WTC11 (cell line): Measurements from ENCODE around the gene LCA5. TPM values are rescaled to one million over a fixed set of nuclear protein-coding genes. Genes with fewer than 3 reads are reported as not detected.

Experiments used
- ATAC-seq: fragments of 200-7000 bp; cut with Tn5 transposase; 2 replicates; pipeline ENCODE4 v1.10.0; 2021; ENCODE audit warnings: mild to moderate bottlenecking, moderate library complexity
- CTCF ChIA-PET: fragments of 300-600 bp; sonication (Branson Sonifier 250); formaldehyde crosslinking; loops from one replicate; lab custom pipeline; 2021; ENCODE audit warnings: antibody characterized with exemption; lab: Charles Lee
- POLR2A ChIA-PET: fragments of 350-600 bp; sonication (Branson Sonifier 250); formaldehyde crosslinking; loops from one replicate; lab custom pipeline; 2021; ENCODE audit warnings: antibody characterized with exemption; lab: Charles Lee
- DNase-seq: peaks from one replicate; pipeline ENCODE4 v3.0.0; 2021; ENCODE audit warnings: low spot score
- H3K27ac Mint-ChIP-seq: 2 replicates; pipeline ENCODE4 v1.8.0; 2021; ENCODE audit warnings: mixed read lengths
- H3K27me3 Mint-ChIP-seq: 2 replicates; pipeline ENCODE4 v1.8.0; 2021; ENCODE audit warnings: low read depth, mild to moderate bottlenecking, moderate library complexity, mixed read lengths
- H3K36me3 Mint-ChIP-seq: 2 replicates; pipeline ENCODE4 v1.8.0; 2021; ENCODE audit warnings: mixed read lengths
- H3K4me1 Mint-ChIP-seq: 2 replicates; pipeline ENCODE4 v1.8.0; 2022; ENCODE audit warnings: mixed read lengths
- H3K4me3 Mint-ChIP-seq: 2 replicates; pipeline ENCODE4 v1.8.0; 2021; ENCODE audit warnings: mild to moderate bottlenecking, moderate library complexity, mixed read lengths
- H3K9me3 Mint-ChIP-seq: 2 replicates; pipeline ENCODE4 v1.8.0; 2021; ENCODE audit warnings: mixed read lengths
- AR ChIP-seq: fragments of 250-450 bp; sonication (Bioruptor Pico); IDR thresholded peaks from 2 replicates; pipeline ENCODE4 v1.9.0; 2021; ENCODE audit warnings: mild to moderate bottlenecking
- ATF6 ChIP-seq: sonication (generic); formaldehyde crosslinking; IDR thresholded peaks from 2 replicates; pipeline ENCODE4 v1.8.1; 2023; ENCODE audit warnings: mild to moderate bottlenecking, missing genetic modification reagents
- CREB1 ChIP-seq: sonication (generic); formaldehyde crosslinking; IDR thresholded peaks from 2 replicates; pipeline ENCODE4 v1.8.0; 2023; ENCODE audit warnings: mild to moderate bottlenecking, missing genetic modification reagents
- E2F4 ChIP-seq: sonication (generic); formaldehyde crosslinking; IDR thresholded peaks from 2 replicates; pipeline ENCODE4 v1.8.1; 2022; ENCODE audit warnings: low read depth, mild to moderate bottlenecking, moderate library complexity, missing genetic modification reagents, borderline replicate concordance
- FOXJ3 ChIP-seq: sonication (generic); formaldehyde crosslinking; IDR thresholded peaks from 2 replicates; pipeline ENCODE4 v1.9.0; 2021; ENCODE audit warnings: missing genetic modification reagents, mild to moderate bottlenecking, borderline replicate concordance
- GABPB1 ChIP-seq: sonication (generic); formaldehyde crosslinking; IDR thresholded peaks from 2 replicates; pipeline ENCODE4 v1.8.1; 2023; ENCODE audit warnings: mild to moderate bottlenecking, missing genetic modification reagents
- HMGXB4 ChIP-seq: sonication (generic); formaldehyde crosslinking; IDR thresholded peaks from 2 replicates; pipeline ENCODE4 v1.8.1; 2023; ENCODE audit warnings: mild to moderate bottlenecking, moderate library complexity, missing genetic modification reagents
- JAZF1 ChIP-seq: fragments of 250-450 bp; sonication (Bioruptor Pico); IDR thresholded peaks from 2 replicates; pipeline ENCODE4 v1.9.0; 2021; ENCODE audit warnings: moderate library complexity, mild to moderate bottlenecking, inconsistent platforms
- MYBL2 ChIP-seq: sonication (generic); formaldehyde crosslinking; IDR thresholded peaks from 2 replicates; pipeline ENCODE4 v1.8.1; 2023; ENCODE audit warnings: mild to moderate bottlenecking, moderate library complexity, missing genetic modification reagents
- OVOL2 ChIP-seq: fragments of 250-450 bp; sonication (Bioruptor Pico); IDR thresholded peaks from 2 replicates; pipeline ENCODE4 v1.9.0; 2021; ENCODE audit warnings: mild to moderate bottlenecking, borderline replicate concordance
- RORB ChIP-seq: fragments of 250-450 bp; sonication (Bioruptor Pico); IDR thresholded peaks from 2 replicates; pipeline ENCODE4 v1.9.0; 2021; ENCODE audit warnings: mild to moderate bottlenecking
- SMAD3 ChIP-seq: sonication (generic); formaldehyde crosslinking; IDR thresholded peaks from 2 replicates; pipeline ENCODE4 v1.8.0; 2022; ENCODE audit warnings: missing genetic modification reagents, mild to moderate bottlenecking, borderline replicate concordance
- SOX15 ChIP-seq: fragments of 250-450 bp; sonication (Bioruptor Pico); IDR thresholded peaks from 2 replicates; pipeline ENCODE4 v1.9.0; 2021; ENCODE audit warnings: mild to moderate bottlenecking
- TEAD4 ChIP-seq: sonication (generic); formaldehyde crosslinking; IDR thresholded peaks from 2 replicates; pipeline ENCODE4 v1.8.0; 2022; ENCODE audit warnings: mild to moderate bottlenecking, missing genetic modification reagents
- USF1 ChIP-seq: sonication (generic); formaldehyde crosslinking; IDR thresholded peaks from 2 replicates; pipeline ENCODE4 v1.8.0; 2022; ENCODE audit warnings: mild to moderate bottlenecking, missing genetic modification reagents
- ZNF232 ChIP-seq: sonication (generic); formaldehyde crosslinking; IDR thresholded peaks from 2 replicates; pipeline ENCODE4 v1.8.0; 2022; ENCODE audit warnings: mild to moderate bottlenecking, missing genetic modification reagents
- ZNF281 ChIP-seq: sonication (generic); formaldehyde crosslinking; IDR thresholded peaks from 2 replicates; pipeline ENCODE4 v1.8.0; 2023; ENCODE audit warnings: mild to moderate bottlenecking, missing genetic modification reagents
- ZNF317 ChIP-seq: sonication (generic); formaldehyde crosslinking; IDR thresholded peaks from 2 replicates; pipeline ENCODE4 v1.8.1; 2023; ENCODE audit warnings: low read depth, mild to moderate bottlenecking, moderate library complexity, missing genetic modification reagents, borderline replicate concordance
- total RNA-seq: library from RNA; stranded (reverse); gene quantifications from 3 replicates; pipeline ENCODE4 v1.2.3, GENCODE V29; 2021
- TF ChIP-seq, protein P1 (sequence below): sonication (generic); formaldehyde crosslinking; IDR thresholded peaks from 2 replicates; pipeline ENCODE4 v1.8.1; 2023; ENCODE audit warnings: mild to moderate bottlenecking, missing genetic modification reagents

Gene LCA5
- total RNA-seq, 1 experiment from 2014 or later = 3.8 TPM

DNA sequence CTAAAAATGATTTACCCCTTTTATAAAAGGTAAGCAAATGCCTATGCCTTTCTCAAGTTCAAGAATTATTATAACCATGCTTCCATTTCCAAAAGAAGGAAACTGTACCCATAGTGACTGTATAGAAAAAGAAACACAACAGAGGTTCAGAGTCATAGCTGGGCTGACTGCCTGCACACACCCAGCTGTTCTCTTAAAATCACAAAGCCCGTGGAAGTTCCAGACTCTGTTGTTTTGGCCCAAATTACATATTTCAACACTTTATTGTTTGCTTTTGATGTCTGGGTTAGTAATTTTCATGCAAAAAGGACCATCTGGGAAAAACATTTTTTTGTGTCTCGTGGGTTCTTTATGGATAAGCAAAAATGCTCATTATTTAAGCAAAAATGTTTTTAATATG lies 99.2 kb downstream of the LCA5 start (continued):
- TF ChIP-seq FOXJ3 (CRISPR knock-in tag) (no peak), JAZF1 (CRISPR knock-in tag) (no peak), E2F4 (CRISPR knock-in tag) (no peak), TEAD4 (no peak), ATF6 (CRISPR knock-in tag) (no peak), MYBL2 (CRISPR knock-in tag) (no peak), OVOL2 (CRISPR knock-in tag) (no peak), CREB1 (CRISPR knock-in tag) (no peak)

GRCh38 chr6:79436241-79436640 lies 101.0 kb downstream of the LCA5 start:
- no peaks in the 10 kb centered on the region for H3K27me3 Mint-ChIP-seq
- peaks cover 4% of the 10 kb centered on the region; the same call in 1 of the 2 replicates for H3K9me3 Mint-ChIP-seq
- no peak overlapping the region for H3K27ac Mint-ChIP-seq
- no peaks in the 10 kb centered on the region for H3K4me1 Mint-ChIP-seq
- ATAC-seq (no peak), DNase-seq (no peak)
- peaks cover 4% of the 10 kb centered on the region; the same call in 1 of the 2 replicates for H3K36me3 Mint-ChIP-seq
- TF ChIP-seq SMAD3 = no peak
- TF ChIP-seq, protein P1, sequence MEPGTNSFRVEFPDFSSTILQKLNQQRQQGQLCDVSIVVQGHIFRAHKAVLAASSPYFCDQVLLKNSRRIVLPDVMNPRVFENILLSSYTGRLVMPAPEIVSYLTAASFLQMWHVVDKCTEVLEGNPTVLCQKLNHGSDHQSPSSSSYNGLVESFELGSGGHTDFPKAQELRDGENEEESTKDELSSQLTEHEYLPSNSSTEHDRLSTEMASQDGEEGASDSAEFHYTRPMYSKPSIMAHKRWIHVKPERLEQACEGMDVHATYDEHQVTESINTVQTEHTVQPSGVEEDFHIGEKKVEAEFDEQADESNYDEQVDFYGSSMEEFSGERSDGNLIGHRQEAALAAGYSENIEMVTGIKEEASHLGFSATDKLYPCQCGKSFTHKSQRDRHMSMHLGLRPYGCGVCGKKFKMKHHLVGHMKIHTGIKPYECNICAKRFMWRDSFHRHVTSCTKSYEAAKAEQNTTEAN (CRISPR knock-in tag) = no peak
- TF ChIP-seq ZNF281 (CRISPR knock-in tag) = no peak
- TF ChIP-seq SOX15 (CRISPR knock-in tag) = no peak
- TF ChIP-seq ZNF317 = no peak
- no peak for TF ChIP-seq AR
- TF ChIP-seq GABPB1 (CRISPR knock-in tag) = no peak
- no peak for TF ChIP-seq RORB (CRISPR knock-in tag)
- TF ChIP-seq USF1 (CRISPR knock-in tag) = no peak
- TF ChIP-seq HMGXB4 = no peak
- no peak for TF ChIP-seq ZNF232
- POLR2A ChIA-PET = no interaction called here
- H3K4me3 Mint-ChIP-seq = no peak overlapping the region
- CTCF ChIA-PET = no interaction called here
